NB4 (cell line): ENCODE results near the gene DNAJB4.

Experiments
- DNase-seq: peaks from one replicate; pipeline ENCODE4 v3.0.0; 2010; ENCODE audit warnings: low read depth
- H3K4me3 ChIP-seq: one replicate; pipeline ENCODE4 v1.5.1; 2011; ENCODE audit warnings: mild to moderate bottlenecking, low read depth, low read length, moderate library complexity
- CTCF ChIP-seq: IDR thresholded peaks from one replicate; pipeline ENCODE4 v1.5.1; 2012; ENCODE audit warnings: low read depth, low read length
- MYC ChIP-seq: IDR thresholded peaks from 2 replicates; pipeline ENCODE4 v1.6.1; 2011; ENCODE audit warnings: low read depth, low read length
- POLR2A ChIP-seq: IDR thresholded peaks from 2 replicates; pipeline ENCODE4 v1.6.1; 2011; ENCODE audit warnings: mild to moderate bottlenecking; ENCODE audit not compliant: insufficient read length; ENCODE audit errors: extremely low read depth
- TF ChIP-seq, protein P1 (sequence below): IDR thresholded peaks from 2 replicates; pipeline ENCODE4 v1.6.1; 2011; ENCODE audit warnings: low read depth, low read length

DNAJB4 gene

GRCh38 chr1:78004719-78005447 is at the start of gene DNAJB4:
Gene DNAJB4 (plus strand): TSS chr1:78004939. CDS start chr1:78005111, 172 bp downstream.
- TF ChIP-seq CTCF: no peak
- no peak for TF ChIP-seq MYC
- TF ChIP-seq POLR2A: peak; percentile 29
- TF ChIP-seq, protein P1, sequence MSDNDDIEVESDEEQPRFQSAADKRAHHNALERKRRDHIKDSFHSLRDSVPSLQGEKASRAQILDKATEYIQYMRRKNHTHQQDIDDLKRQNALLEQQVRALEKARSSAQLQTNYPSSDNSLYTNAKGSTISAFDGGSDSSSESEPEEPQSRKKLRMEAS: no peak
- peak within 1 kb of the TSS; percentile 87 for H3K4me3 ChIP-seq
- peak; percentile 95 for DNase-seq

DNA sequence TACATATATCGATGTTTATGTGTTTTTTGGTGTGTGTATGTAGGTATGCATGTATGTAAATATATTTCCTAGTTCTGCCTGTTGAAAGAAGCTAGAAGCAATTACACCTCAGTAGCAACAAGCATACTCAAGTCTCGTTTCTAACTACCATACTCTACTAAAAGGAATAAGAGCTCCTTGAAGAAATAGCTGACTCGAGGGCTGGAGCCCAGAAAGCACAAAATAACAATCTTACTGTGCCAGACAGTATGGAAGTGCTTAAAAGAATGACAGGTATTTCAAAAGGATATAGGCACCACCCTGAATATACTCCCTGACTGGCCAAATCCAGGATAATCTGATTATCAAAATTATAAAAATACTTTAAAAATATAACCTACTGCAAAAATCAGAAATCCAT is 49.0 kb upstream of the DNAJB4 start:
- TF ChIP-seq CTCF (no peak), MYC (no peak), POLR2A (no peak)
- TF ChIP-seq, protein P1: no peak
- no peak overlapping the region for H3K4me3 ChIP-seq
- no peak for DNase-seq

DNA sequence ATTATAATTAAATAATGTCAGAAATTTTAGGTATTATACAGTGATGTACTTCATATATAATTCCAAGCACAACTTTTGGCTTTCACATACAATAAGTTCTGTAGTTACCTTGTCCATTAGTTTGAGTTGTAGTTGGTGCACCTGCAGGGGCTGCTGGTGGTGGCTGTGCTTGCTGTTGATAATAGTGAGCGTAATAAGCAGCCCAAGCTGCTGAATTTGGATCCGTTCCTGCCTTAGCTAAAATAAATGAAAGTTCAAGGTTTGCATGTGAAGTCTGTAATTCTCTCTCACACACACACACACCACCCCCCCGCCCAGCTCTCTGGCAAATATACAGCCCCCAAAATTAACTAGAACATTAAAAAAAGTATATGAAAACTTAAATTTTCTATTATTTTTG is 48.3 kb upstream of the DNAJB4 start:
- TF ChIP-seq CTCF: no peak
- TF ChIP-seq, protein P1: no peak
- no peak for TF ChIP-seq POLR2A
- no peak for TF ChIP-seq MYC
- no peak for DNase-seq
- no peak overlapping the region for H3K4me3 ChIP-seq

DNA sequence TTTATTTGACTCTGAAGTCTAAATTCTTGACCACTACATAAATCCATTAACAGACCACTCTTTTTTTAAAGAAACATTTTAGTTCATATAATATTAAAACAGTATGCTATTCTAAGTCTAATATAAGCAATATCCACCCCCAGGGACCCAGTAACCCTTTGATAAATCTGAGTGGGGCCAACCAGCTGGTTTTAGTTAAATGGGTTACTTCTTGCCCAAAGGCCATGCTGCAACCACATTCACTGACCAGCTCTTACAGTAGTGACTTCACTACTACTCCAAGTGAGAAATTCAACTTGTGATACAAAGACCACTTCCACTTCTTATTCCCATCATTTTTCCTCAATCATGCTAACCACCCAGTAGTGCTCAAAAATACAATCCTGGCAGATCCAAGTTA is 46.3 kb upstream of the DNAJB4 start:
- TF ChIP-seq CTCF (no peak), MYC (no peak), POLR2A (no peak)
- TF ChIP-seq, protein P1: no peak
- no peak for DNase-seq
- no peak overlapping the region for H3K4me3 ChIP-seq

- no peak for TF ChIP-seq POLR2A
- no peak for TF ChIP-seq CTCF
- no peak for TF ChIP-seq MYC
- no peak for DNase-seq
- no peak overlapping the region for H3K4me3 ChIP-seq
Measured at GRCh38 chr1:77958850-77959249, 45.9 kb upstream of the DNAJB4 start.
